Nephron (organoid): Measurements from ENCODE around the gene WDR7.

Experiments
- H3K27ac Mint-ChIP-seq, 3 experiments: 2 replicates each; pipeline ENCODE4 v1.8.0; 2020; ENCODE audit warnings: mixed read lengths in 3 of 3, mild to moderate bottlenecking in 2 of 3, moderate library complexity in 1 of 3
- H3K27me3 Mint-ChIP-seq: 2 replicates; pipeline ENCODE4 v1.8.0; 2021; ENCODE audit warnings: low read depth, mild to moderate bottlenecking, moderate library complexity, mixed read lengths
- H3K36me3 Mint-ChIP-seq: 2 replicates; pipeline ENCODE4 v1.8.0; 2020; ENCODE audit warnings: low read depth, mixed read lengths
- H3K4me1 Mint-ChIP-seq: 2 replicates; pipeline ENCODE4 v1.8.0; 2020; ENCODE audit warnings: mixed read lengths
- H3K4me3 Mint-ChIP-seq, 3 experiments: 2 replicates each; pipeline ENCODE4 v1.8.0; 2020; ENCODE audit warnings: mild to moderate bottlenecking in 3 of 3, mixed read lengths in 3 of 3, moderate library complexity in 2 of 3
- H3K9me3 Mint-ChIP-seq: 2 replicates; pipeline ENCODE4 v1.8.0; 2020; ENCODE audit warnings: mixed read lengths
- CTCF ChIP-seq, 3 experiments: fragments of 200-600 bp; sonication (generic); IDR thresholded peaks; one replicate each; pipeline ENCODE4 v1.5.0; 2021; ENCODE audit warnings: antibody characterized with exemption in 3 of 3; ENCODE audit not compliant: unreplicated experiment in 3 of 3

WDR7 gene

GRCh38 chr18:56812674-56813073 is 161.5 kb downstream of the WDR7 start:
- no peaks in the 10 kb centered on the region for H3K27me3 Mint-ChIP-seq
- no peak for TF ChIP-seq CTCF (IDR thresholded peaks at IDR 0.05; ENCODE audit: unreplicated experiment in 3 of 3)
- no peak overlapping the region for H3K27ac Mint-ChIP-seq
- no peak overlapping the region for H3K4me3 Mint-ChIP-seq
- H3K9me3 Mint-ChIP-seq = no peaks in the 10 kb centered on the region
- H3K4me1 Mint-ChIP-seq = no peaks in the 10 kb centered on the region
- no peaks in the 10 kb centered on the region for H3K36me3 Mint-ChIP-seq

GRCh38 chr18:56815926-56816325 is 164.8 kb downstream of the WDR7 start:
- Mint-ChIP-seq H3K4me3 (no peak overlapping the region), H3K27me3 (no peaks in the 10 kb centered on the region), H3K4me1 (no peaks in the 10 kb centered on the region), H3K36me3 (no peaks in the 10 kb centered on the region), H3K27ac (no peak overlapping the region), H3K9me3 (no peaks in the 10 kb centered on the region)
- no peak for TF ChIP-seq CTCF (IDR thresholded peaks at IDR 0.05; ENCODE audit: unreplicated experiment in 3 of 3)

- H3K36me3 Mint-ChIP-seq = peaks cover 4% of the 10 kb centered on the region
Observed at GRCh38 chr18:56823986-56824565, 172.9 kb downstream of the WDR7 start.

GRCh38 chr18:56825321-56825720 is 174.2 kb downstream of the WDR7 start:
- no peak for TF ChIP-seq CTCF (IDR thresholded peaks at IDR 0.05; ENCODE audit: unreplicated experiment in 3 of 3)
- no peaks in the 10 kb centered on the region for H3K4me1 Mint-ChIP-seq
- H3K36me3 Mint-ChIP-seq = peaks cover 4% of the 10 kb centered on the region
- no peaks in the 10 kb centered on the region for H3K9me3 Mint-ChIP-seq
- H3K27me3 Mint-ChIP-seq = no peaks in the 10 kb centered on the region
- no peak overlapping the region for H3K27ac Mint-ChIP-seq
- no peak overlapping the region for H3K4me3 Mint-ChIP-seq

More at GRCh38 chr18:56823986-56824565, 172.9 kb downstream of the WDR7 start:
- no peak overlapping the region for H3K4me3 Mint-ChIP-seq
- TF ChIP-seq CTCF (IDR thresholded peaks at IDR 0.05; ENCODE audit: unreplicated experiment in 3 of 3) = no peak
- no peaks in the 10 kb centered on the region for H3K4me1 Mint-ChIP-seq
- no peak overlapping the region for H3K27ac Mint-ChIP-seq
- H3K9me3 Mint-ChIP-seq = no peaks in the 10 kb centered on the region
- no peaks in the 10 kb centered on the region for H3K27me3 Mint-ChIP-seq

- Mint-ChIP-seq H3K9me3 (no peaks in the 10 kb centered on the region), H3K4me3 (no peak overlapping the region), H3K27ac (no peak overlapping the region), H3K27me3 (no peaks in the 10 kb centered on the region), H3K36me3 (peaks cover 5% of the 10 kb centered on the region), H3K4me1 (no peaks in the 10 kb centered on the region)
- TF ChIP-seq CTCF (IDR thresholded peaks at IDR 0.05; ENCODE audit: unreplicated experiment in 3 of 3) = no peak
Observed at GRCh38 chr18:56825878-56826277, 174.7 kb downstream of the WDR7 start.

- no peak overlapping the region for H3K27ac Mint-ChIP-seq
- H3K9me3 Mint-ChIP-seq = no peaks in the 10 kb centered on the region
- peaks cover 10% of the 10 kb centered on the region for H3K36me3 Mint-ChIP-seq
- no peak for TF ChIP-seq CTCF (IDR thresholded peaks at IDR 0.05; ENCODE audit: unreplicated experiment in 3 of 3)
- H3K4me3 Mint-ChIP-seq = no peak overlapping the region
- no peaks in the 10 kb centered on the region for H3K4me1 Mint-ChIP-seq
- no peaks in the 10 kb centered on the region for H3K27me3 Mint-ChIP-seq
Observed at GRCh38 chr18:56831988-56832387, 180.8 kb downstream of the WDR7 start.
